Renal pelvis (tissue), 4 donors: ENCODE measurements around the gene MTRF1. TPM values are rescaled to one million over a fixed set of nuclear protein-coding genes. Genes with fewer than 3 reads are reported as not detected.
"Not testable (repeated sequence)": the region's sequence is repeated elsewhere in the genome, so short reads cannot be mapped to it uniquely, and the experiment has no call there.

ENCODE experiments used
- DNase-seq: peaks from one replicate; pipeline ENCODE4 v3.0.0-alpha.2; 2013
- polyA plus RNA-seq, 3 donors: library from polyadenylated mRNA; unstranded; fragments of 120-200 nt; gene quantifications; one replicate each; pipeline ENCODE4 v1.2.1, GENCODE V29; 2013; ENCODE audit not compliant: insufficient read length in 3 of 3

Gene MTRF1
- polyA plus RNA-seq, 3 donors = 12.9 to 23.8 (median 18.0) TPM

DNA sequence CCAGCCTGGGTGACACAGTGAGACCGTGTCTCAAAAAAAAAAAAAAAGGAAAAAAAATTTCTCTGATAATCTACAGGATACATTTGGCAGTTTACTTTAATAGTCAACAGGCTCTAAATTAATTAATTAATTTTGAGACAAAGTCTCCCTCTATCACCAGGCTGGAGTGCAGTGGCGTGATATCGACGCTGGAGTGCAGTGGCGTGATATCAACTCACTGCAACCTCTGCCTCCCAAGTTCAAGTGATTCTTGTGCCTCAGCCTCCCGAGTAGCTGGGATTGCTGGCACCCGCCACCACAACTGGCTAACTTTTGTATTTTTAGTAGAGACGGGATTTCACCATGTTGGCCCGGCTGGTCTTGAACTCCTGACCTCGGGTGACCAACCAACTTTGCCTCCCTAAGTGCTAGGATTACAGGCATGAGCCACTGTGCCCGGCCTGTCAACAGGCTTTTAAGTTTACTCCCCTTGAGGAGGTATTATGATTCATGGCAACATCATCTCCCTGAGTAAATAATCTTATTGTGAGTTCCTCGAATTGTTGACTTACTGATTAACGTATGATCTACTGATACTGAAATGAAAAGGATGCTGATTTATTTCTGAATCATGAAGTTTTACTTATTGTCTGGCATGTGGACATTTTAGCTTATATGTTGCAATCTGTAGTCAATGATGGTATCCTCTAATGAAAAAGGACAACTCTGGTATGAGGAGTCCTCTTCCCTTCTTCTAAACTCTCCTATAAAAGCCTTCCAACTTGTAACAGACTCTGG is 21.3 kb upstream of the MTRF1 start:
- DNase-seq = no peak

- DNase-seq = no peak
Measured at GRCh38 chr13:41282129-41282571, 18.8 kb upstream of the MTRF1 start.

- DNase-seq = not testable (repeated sequence)
Measured at GRCh38 chr13:41279156-41279555, 15.8 kb upstream of the MTRF1 start.

GRCh38 chr13:41276824-41277223 is 13.4 kb upstream of the MTRF1 start:
- no peak for DNase-seq

DNA sequence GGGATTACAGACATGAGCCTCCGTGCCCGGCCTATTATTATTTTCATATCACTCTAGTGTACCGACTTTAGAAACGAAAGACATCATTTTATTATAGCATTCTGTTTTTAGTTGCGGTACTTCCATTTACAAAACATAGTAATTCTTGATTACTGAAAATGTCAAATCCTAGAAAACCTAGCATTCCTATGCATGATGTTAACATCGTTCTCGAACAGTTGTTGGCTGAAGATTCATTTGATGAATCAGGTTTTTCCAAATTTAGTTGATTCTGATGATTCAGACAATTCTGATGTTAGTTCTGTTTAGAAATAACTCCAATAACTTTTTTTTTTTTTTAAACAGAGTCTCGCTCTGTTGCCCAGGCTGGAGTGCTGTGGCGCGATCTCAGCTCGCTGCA is 11.5 kb upstream of the MTRF1 start:
- DNase-seq = no peak

GRCh38 chr13:41273831-41274441 is 10.6 kb upstream of the MTRF1 start:
- DNase-seq = no peak

GRCh38 chr13:41271456-41272285 is 8.3 kb upstream of the MTRF1 start:
- DNase-seq = no peak

- DNase-seq = peak; percentile 20
Measured at GRCh38 chr13:41268764-41269163, 5.4 kb upstream of the MTRF1 start.

GRCh38 chr13:41267106-41267505 is 3.7 kb upstream of the MTRF1 start:
- DNase-seq = no peak

DNA sequence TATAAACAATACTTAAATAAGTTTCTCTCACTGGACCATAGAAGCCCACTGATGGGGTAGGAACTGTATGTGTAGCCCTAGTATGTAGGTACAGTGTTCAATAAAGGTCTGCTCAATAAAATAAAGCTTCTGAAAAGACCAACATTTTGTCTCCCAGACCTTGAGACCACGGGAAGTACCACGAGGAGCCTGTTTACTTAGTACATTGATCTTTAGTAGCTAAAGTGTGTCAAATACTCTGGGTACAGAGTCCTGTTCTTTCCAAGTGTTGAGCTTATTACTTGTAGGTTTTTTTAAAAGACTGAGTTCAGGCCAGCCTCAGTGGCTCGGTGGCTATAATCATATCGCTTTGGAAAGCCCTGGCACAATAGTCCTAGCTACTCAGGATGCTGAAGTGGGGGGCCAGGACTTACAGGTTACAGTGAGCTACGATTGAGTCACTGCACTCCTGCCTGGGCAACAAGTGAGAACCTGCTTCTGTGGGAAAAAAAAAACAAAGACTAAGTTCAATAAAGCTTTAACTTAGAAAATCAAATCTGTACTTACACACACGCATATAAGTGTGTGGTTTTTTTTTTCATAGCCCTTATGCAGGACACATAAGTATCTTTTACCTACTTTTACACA is 3.4 kb downstream of the MTRF1 start:
- no peak for DNase-seq

GRCh38 chr13:41257535-41257934 is 5.8 kb downstream of the MTRF1 start:
- no peak for DNase-seq

DNA sequence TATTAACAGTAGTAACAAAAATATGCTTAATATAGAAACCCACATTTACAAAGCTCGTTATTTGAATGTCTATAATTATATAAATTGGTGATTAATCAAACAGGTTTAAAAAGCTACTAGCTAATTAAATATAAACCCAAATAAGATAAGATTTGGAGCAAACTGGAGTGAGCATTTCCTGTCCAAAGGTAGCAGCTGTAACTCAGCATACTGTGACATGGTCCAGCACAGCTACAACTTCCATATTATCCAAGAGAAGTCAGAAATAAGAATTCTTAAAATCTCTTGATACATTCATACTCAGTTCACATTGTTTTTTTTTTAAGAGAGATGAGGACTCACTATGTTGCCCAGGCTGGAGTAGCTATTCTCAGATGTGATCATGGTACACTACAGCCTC is 8.5 kb downstream of the MTRF1 start:
- no peak for DNase-seq

GRCh38 chr13:41250993-41251392 is 12.4 kb downstream of the MTRF1 start:
- no peak for DNase-seq

DNA sequence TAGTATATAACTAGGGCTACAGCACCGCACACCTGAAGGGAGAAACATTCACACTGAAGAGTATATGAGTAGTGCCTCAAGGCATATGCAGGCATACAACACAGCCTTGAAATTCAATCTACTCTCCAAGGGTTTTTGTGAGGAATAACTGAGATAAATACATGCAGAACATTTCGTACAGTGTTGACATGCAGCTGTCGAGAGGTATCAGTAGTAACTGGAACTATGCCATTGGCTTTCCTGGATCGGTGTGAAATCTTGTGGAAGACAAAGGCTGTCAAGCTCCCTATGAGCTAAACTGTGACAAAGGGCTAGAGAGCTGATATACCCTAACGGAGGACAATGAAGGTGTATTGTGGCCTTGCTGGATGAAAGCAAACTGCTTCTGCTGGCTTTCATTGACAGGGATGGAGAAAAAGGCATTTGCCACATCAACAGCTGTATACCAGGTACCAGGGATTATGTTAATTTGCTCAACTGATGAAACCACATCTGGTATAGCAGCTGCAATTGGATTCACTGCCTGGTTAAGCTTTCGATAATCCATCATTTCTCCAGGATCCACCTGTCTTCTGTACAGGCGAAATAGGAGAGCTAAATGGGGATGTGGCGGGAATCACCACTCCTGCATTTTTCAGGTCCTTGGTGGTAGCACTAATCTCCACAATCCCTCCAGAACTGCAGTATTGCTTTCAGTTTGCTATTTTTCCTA is 16.3 kb downstream of the MTRF1 start:
- DNase-seq = no peak

GRCh38 chr13:41244556-41244955 is 18.8 kb downstream of the MTRF1 start:
- no peak for DNase-seq

DNA sequence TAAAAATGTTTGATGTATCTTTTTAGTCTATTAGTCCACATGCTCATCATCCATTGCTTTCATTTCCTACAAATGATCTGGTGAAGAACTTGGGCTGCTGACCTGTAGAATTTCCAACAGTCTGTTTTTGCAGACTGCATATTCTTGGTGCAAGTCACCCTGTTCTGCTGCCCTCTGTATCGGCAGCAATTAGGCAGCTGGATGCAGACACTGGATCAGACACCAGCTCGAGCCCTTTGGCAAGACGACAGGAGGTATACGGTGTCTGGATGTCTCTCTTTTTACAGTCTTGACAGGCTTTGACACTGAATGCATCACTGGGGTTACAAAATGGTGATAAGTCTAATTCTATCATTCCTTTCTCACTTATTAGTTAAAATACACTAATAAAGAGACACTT is 21.8 kb downstream of the MTRF1 start:
- no peak for DNase-seq

DNA sequence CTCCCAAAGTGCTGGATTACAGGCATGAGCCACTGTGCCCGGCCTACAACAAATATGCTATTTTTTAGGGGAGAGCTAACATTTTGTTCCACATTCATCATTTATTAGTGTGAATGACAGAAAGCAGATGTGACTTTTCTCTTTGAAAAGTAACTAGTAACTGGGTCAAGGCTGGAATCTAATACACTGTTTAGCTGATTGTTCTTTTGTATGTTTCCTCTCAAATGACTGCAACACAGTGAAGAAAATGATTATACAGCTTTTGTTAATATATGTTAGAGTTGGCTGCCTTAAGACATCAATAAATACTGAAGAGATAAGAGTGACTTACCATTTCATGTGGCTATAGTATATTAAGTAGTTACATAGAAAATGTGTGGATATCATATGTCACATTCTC is 27.0 kb downstream of the MTRF1 start:
- no peak for DNase-seq

GRCh38 chr13:41232578-41233480 is 30.5 kb downstream of the MTRF1 start:
- no peak for DNase-seq

- DNase-seq = peak; percentile 16
Measured at GRCh38 chr13:41231786-41232185, 31.6 kb downstream of the MTRF1 start.

DNA sequence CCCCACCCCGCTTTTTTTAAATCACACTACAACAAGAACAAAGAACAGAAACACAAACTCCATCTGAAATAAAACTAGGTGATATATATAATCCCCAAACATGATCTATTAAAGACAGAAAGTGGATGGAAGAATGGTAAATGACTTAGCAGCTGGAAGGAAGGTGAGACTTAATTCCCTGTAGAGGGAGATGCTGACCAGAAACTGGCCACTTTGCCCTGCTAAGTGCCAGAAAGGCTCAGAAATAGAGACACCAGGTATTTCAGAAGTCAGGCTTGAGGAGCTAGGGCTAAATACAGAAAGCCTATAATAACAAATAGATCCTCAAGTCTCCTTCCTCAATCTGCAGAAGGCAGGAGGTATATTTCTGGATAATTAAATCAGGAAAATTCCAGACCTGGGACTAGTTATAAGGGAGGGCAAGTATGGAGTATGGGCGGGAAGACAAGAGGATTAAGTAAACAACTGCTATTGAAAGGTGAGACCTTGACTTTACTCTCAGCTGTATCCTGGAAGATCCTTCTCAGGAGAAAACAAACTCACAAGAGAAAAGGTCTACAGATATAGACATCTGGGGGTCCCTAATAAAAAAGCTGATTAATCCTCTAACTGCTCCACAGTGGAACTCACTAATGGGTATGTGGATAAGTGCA is 32.2 kb downstream of the MTRF1 start:
- DNase-seq = no peak
